Activated CD4-positive, alpha-beta T cell treated with anti-CD3 and anti-CD28 coated beads for 36 hours (primary cell): ENCODE results near the gene EEF2. TPM values are rescaled to one million over a fixed set of nuclear protein-coding genes. Genes with fewer than 3 reads are reported as not detected.

ENCODE experiments used
- ATAC-seq: fragments of 200-7000 bp; cut with Tn5 transposase; one replicate; pipeline ENCODE4 v1.10.0; 2021; ENCODE audit warnings: mild to moderate bottlenecking, moderate library complexity
- CTCF ChIA-PET: fragments of 350-600 bp; sonication (Branson Sonifier 250); formaldehyde crosslinking; loops from one replicate; lab custom pipeline; 2021; ENCODE audit warnings: antibody characterized with exemption; lab: Charles Lee
- POLR2A ChIA-PET: fragments of 350-600 bp; sonication (Branson Sonifier 250); formaldehyde crosslinking; loops from one replicate; lab custom pipeline; 2021; ENCODE audit warnings: antibody characterized with exemption, inconsistent platforms; lab: Charles Lee
- DNase-seq: peaks from one replicate; pipeline ENCODE4 v3.0.0-alpha.2; 2020
- H3K27ac Mint-ChIP-seq: one replicate; pipeline ENCODE4 v1.8.0; 2021; ENCODE audit warnings: mixed read lengths
- H3K27me3 Mint-ChIP-seq: one replicate; pipeline ENCODE4 v1.8.0; 2021; ENCODE audit warnings: mixed read lengths
- H3K36me3 Mint-ChIP-seq: one replicate; pipeline ENCODE4 v1.8.0; 2021; ENCODE audit warnings: low read depth, mixed read lengths
- H3K4me1 Mint-ChIP-seq: one replicate; pipeline ENCODE4 v1.8.0; 2021; ENCODE audit warnings: mixed read lengths
- H3K4me3 Mint-ChIP-seq: one replicate; pipeline ENCODE4 v1.8.0; 2021; ENCODE audit warnings: mild to moderate bottlenecking, moderate library complexity, mixed read lengths
- H3K9me3 Mint-ChIP-seq: one replicate; pipeline ENCODE4 v1.8.0; 2021; ENCODE audit warnings: low read depth, mixed read lengths
- intact Hi-C, 2 experiments: fragments of 100-400 bp; cut with DNase I in 1 of 2; cut with micrococcal nuclease in 1 of 2; formaldehyde crosslinking; loops; one replicate each; pipeline versions ENCODE4 v1.14.2 to v1.15.1; 2022 to 2024; cut with DNase I, micrococcal nuclease
- total RNA-seq, 2 experiments: library from RNA; stranded (reverse); gene quantifications; one replicate each; pipeline ENCODE4 v1.2.3, GENCODE V29; 2021

Gene EEF2
- total RNA-seq, 2 experiments from 2014 or later: 3,116 to 3,255 TPM

DNA sequence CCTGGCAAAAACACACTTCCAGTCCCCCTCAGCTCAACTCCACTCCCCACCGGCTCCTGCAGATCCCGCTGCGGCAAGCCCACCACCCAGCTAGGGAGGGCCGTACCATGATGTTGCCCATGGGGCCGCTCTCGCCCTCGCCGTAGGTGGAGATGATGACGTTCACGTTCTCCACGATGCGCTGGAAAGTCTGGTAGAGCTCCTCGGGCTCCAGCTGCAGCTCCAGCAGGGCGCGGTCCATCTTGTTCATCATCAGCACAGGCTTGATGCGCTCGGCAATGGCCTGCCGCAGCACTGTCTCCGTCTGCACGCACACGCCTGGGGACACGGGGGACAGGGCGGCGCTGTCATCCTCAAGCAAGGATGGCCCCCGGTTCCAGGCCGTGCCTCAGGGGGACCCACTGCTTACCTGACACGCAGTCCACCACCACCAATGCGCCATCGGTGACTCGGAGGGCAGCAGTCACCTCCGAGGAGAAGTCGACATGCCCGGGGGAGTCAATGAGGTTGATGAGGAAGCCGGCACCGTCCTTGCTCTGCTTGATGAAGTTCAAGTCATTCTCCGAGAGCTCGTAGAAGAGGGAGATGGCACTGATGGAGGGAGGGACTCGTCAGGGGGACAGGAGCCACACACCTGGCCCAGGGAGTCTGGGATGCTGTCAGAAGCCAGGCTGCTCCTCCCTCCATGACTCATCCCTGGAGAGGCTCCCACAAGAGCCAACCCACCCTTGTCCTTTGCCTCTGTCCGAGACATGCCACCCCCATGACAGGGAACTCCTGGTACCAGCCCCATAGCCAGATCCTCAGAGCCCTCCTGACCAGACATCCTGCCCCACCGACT, 2.3 kb downstream of the EEF2 start:
- Mint-ChIP-seq H3K9me3 (no peaks in the 10 kb centered on the region), H3K4me3 (peak overlapping the region; percentile 87), H3K36me3 (peaks cover 66% of the 10 kb centered on the region), H3K4me1 (peaks cover 62% of the 10 kb centered on the region), H3K27ac (peak overlapping the region; percentile 94), H3K27me3 (no peaks in the 10 kb centered on the region)
- ChIA-PET CTCF (interaction anchor here (0.6 kb wide), 1 partner anchor 466 kb away, joined by 3 read pairs; no protein-coding TSS in a partner anchor), POLR2A (interaction anchor here (1.9 to 2.8 kb wide), 3 partner anchors 7 to 12 kb away, joined by 17 to 30 read pairs (median 25); partner anchors contain the start of gene DAPK3)
- ATAC-seq: no peak
- peak; percentile 34 for DNase-seq
- intact Hi-C loops: loop anchor here in 1 of 2 experiments (2.0 to 10.0 kb wide), 2 partner anchors 420 to 1702 kb away; partner anchors contain the start of genes CHAF1A, HSD11B1L and MICOS13

DNA sequence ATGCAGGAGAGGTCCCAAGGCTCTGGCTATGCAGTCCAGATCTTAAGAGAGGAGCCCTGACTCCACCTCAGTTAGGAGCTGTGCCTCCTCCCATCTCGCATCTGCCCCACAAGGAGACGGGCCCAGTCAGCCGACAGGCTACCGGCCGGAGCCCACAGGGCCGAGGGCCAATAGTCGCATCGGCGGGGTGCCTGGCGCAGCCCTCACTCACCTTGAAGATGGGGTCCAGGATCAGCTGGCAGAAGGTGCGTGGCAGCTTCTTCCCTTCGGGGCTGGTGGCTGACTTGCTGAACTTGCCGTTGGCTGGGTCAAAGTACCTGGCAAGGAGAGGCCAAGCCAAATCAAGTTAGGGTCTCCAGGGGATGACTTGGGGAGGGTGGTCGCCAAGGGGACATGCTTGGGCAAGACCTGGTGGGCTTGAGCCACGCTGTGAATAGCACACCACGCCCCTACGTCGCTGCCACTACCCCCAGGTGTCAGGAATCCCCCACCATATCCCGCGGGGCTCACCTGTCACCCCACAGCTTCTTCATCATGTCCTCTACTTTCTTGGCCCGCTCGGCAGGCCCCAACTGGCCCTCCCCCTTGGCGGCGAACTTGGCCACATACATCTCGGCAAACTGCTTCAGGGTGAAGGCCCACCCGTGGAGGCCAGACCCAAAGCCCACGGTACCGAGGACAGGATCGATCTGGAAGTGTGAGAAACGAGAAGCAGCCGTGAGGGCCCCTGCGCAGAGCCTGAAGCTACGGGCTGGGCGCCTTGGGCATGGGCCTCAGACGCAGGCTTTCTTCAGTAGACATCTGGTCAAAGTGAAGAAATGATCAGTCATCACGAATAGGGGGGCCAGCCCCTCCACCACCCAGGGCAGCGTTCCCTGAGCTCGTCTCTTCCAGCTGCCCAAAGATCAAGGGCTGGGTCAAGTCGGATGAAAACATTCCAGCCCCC, 3.3 kb downstream of the EEF2 start:
- ATAC-seq (no peak), DNase-seq (no peak)
- intact Hi-C loops: loop anchor here in 1 of 2 experiments (2.0 to 10.0 kb wide), 2 partner anchors 421 to 1703 kb away; partner anchors contain the start of genes CHAF1A, HSD11B1L and MICOS13
- Mint-ChIP-seq H3K4me1 (peaks cover 58% of the 10 kb centered on the region), H3K27me3 (no peaks in the 10 kb centered on the region), H3K36me3 (peaks cover 75% of the 10 kb centered on the region), H3K27ac (peak overlapping the region; percentile 94), H3K4me3 (peak overlapping the region; percentile 87), H3K9me3 (no peaks in the 10 kb centered on the region)
- CTCF ChIA-PET: interaction anchor here (0.6 kb wide), 1 partner anchor 465 kb away, joined by 3 read pairs; no protein-coding TSS in a partner anchor
- POLR2A ChIA-PET: interaction anchor here (1.9 kb wide), 1 partner anchor 10 kb away, joined by 17 read pairs; the partner anchor contains the start of gene DAPK3

DNA sequence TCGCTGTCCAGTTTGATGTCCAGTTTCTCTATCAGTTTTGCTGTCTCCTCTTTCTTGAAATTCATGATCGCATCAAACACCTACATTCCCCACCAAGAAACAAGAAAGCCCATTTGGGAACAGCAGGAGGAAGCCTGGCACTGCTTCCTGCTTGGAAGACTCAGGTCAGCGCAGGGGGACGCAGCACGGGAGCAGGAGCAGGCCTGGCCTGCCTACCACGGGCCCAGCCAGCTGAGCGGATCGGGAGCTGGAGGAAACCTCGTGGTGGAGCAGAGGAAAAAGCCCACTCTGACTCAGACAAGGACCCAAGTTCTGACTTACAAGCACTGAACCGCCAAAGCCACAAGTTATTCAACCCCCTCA, 3.9 kb downstream of the EEF2 start:
- peak overlapping the region; percentile 2 for H3K4me3 Mint-ChIP-seq
- DNase-seq (no peak), ATAC-seq (no peak)
- ChIA-PET CTCF (no interaction called here), POLR2A (interaction anchor here (1.9 to 2.5 kb wide), 2 partner anchors 10 kb away, joined by 10 to 17 read pairs; partner anchors contain the start of gene DAPK3)
- peak overlapping the region; percentile 29 for H3K27ac Mint-ChIP-seq
- H3K36me3 Mint-ChIP-seq: peaks cover 80% of the 10 kb centered on the region
- intact Hi-C loops: loop anchor here in 1 of 2 experiments (10.0 kb wide), 1 partner anchor 1703 kb away; the partner anchor contains the start of genes HSD11B1L and MICOS13
- no peaks in the 10 kb centered on the region for H3K27me3 Mint-ChIP-seq
- H3K4me1 Mint-ChIP-seq: peaks cover 52% of the 10 kb centered on the region
- no peaks in the 10 kb centered on the region for H3K9me3 Mint-ChIP-seq

DNA sequence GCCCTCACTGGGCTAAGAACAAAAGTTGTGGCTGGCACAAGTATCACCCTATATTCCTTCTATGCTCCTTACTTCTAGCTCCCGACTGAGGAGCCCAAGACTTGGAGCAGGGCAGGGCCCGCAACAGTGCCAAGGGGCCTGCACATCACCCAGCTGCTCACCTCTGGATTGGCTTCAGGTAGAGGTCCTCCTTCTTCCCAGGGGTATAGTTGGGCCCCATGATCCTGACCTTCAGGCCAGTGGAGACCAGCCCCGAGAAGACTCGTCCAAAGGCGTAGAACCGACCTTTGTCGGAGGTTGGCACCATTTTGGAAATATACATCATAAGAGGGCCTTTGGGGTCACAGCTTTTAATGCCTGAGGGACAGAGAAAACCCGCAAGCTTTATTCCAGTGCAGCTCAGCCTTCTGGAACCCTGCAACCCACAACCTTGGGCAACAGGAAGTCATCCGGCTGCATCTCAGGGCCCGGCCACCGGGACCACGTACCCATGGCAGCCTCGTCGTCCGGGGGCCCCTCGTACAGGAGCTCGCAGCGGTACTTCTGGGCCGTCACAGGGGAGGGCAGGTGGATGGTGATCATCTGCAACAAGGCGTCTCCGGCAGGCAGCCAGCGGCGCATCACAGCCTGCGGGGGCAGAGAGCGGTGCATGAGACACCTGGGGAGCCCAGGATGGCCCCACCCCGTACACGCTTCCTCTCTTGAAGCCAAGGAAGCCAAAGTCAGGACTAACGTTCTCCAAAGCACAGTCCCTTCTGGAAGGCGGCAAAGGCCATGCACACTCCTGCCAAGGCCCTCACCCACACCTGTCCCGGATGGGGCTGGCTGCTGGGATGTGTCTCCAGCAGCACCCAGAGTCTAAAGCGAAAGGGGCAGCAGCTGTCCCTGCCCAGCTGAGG, 4.7 kb downstream of the EEF2 start:
- H3K27me3 Mint-ChIP-seq: no peaks in the 10 kb centered on the region
- peaks cover 88% of the 10 kb centered on the region for H3K36me3 Mint-ChIP-seq
- intact Hi-C loops: loop anchor here in 1 of 2 experiments (10.0 kb wide), 1 partner anchor 1704 kb away; the partner anchor contains the start of genes HSD11B1L and MICOS13
- peaks cover 48% of the 10 kb centered on the region for H3K4me1 Mint-ChIP-seq
- no peak overlapping the region for H3K4me3 Mint-ChIP-seq
- DNase-seq: no peak
- H3K9me3 Mint-ChIP-seq: no peaks in the 10 kb centered on the region
- ChIA-PET POLR2A (interaction anchor here (2.5 kb wide), 1 partner anchor 9 kb away, joined by 10 read pairs; the partner anchor contains the start of gene DAPK3), CTCF (no interaction called here)
- H3K27ac Mint-ChIP-seq: no peak overlapping the region
- no peak for ATAC-seq

DNA sequence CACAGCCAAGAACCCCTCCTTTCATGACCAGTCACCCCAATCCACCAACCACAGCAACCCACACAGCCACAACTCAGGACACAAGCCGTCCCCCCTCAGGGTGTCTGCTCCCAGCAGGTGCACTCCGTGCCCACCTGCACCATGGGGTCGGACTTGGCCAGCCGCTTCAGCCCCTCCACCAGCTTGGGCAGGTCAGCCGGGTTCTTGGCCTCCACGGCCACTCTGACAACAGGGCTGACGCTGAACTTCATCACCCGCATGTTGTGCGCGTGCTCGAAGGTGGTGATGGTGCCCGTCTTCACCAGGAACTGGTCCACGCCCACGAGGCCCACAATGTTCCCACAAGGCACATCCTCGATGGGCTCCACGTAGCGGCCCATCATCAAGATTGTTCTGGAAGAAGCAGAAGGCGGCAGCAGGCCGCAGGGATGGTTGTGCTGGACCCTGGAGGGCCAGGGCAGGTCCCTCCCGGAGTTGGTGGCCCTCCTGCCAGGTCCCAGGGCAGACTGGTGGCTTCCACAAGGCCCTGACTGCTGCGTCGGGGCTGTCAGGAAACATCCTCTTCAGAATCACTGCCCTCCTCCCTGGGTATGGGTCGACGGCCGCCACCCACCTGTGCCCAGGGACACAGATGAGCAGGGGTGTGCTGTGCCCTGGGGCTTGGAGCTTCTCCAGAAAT, 5.5 kb downstream of the EEF2 start:
- ATAC-seq: no peak
- H3K27ac Mint-ChIP-seq: no peak overlapping the region

DNA sequence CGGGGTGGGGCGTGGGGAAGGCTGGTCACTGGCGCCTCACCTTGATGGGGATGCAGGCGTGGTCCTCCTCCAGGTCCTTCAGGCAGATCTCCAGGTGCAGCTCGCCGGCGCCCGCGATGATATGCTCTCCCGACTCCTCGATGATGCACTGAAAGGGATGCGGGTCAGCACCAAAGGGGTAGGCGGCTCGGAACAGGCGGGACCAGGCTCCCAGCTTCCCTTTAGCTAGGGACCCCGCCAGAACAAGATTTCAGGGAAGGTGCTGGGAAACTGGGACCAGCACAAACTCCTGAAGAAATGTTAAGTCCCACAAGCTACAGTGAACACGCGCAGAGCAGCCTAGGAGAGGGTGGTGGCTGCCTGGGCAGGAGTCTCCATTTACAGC, 6.0 kb downstream of the EEF2 start:
- ATAC-seq (no peak), DNase-seq (no peak)
- intact Hi-C loops: no loop called here
- peaks cover 82% of the 10 kb centered on the region for H3K36me3 Mint-ChIP-seq
- no peaks in the 10 kb centered on the region for H3K27me3 Mint-ChIP-seq
- CTCF ChIA-PET: no interaction called here
- POLR2A ChIA-PET: interaction anchor here (0.7 to 2.5 kb wide), 4 partner anchors 8 to 439 kb away, joined by 3 to 10 read pairs (median 4); partner anchors contain the start of gene DAPK3
- no peak overlapping the region for H3K27ac Mint-ChIP-seq
- H3K9me3 Mint-ChIP-seq: no peaks in the 10 kb centered on the region
- peaks cover 44% of the 10 kb centered on the region for H3K4me1 Mint-ChIP-seq
- H3K4me3 Mint-ChIP-seq: no peak overlapping the region

More for the DNA sequence above, 5.5 kb downstream of the EEF2 start:
- Mint-ChIP-seq H3K4me3 (no peak overlapping the region), H3K9me3 (no peaks in the 10 kb centered on the region), H3K36me3 (peaks cover 87% of the 10 kb centered on the region), H3K27me3 (no peaks in the 10 kb centered on the region), H3K4me1 (peaks cover 44% of the 10 kb centered on the region)
- intact Hi-C loops: loop anchor here in 1 of 2 experiments (10.0 kb wide), 1 partner anchor 1705 kb away; the partner anchor contains the start of genes HSD11B1L and MICOS13
- ChIA-PET CTCF (no interaction called here), POLR2A (interaction anchor here (0.7 to 2.5 kb wide), 3 partner anchors 8 to 217 kb away, joined by 3 to 10 read pairs (median 4); partner anchors contain the start of gene DAPK3)
- DNase-seq: no peak

DNA sequence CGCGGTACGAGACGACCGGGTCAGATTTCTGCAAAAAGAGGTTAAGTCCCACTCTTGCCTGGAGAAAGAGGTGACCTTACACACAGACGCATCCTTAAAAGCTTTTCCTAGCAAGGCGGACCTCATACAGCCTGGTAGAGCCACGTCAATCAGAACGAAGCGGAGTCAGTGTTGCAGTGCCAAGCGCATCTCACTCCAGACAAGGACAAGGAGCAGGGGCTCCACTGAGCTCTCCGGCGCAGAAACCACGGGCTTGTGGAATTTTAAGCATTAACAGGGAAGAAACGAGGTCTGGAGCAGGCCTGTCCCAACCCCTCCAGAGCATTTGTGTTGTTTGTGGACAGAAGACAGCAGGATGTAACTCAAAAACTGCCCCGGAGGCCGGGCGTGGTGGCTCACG, 7.1 kb downstream of the EEF2 start:
- CTCF ChIA-PET: interaction anchor here (0.7 to 0.9 kb wide), 3 partner anchors 10 to 481 kb away, joined by 3 to 7 read pairs (median 3); no protein-coding TSS in a partner anchor
- ATAC-seq: no peak

DNA sequence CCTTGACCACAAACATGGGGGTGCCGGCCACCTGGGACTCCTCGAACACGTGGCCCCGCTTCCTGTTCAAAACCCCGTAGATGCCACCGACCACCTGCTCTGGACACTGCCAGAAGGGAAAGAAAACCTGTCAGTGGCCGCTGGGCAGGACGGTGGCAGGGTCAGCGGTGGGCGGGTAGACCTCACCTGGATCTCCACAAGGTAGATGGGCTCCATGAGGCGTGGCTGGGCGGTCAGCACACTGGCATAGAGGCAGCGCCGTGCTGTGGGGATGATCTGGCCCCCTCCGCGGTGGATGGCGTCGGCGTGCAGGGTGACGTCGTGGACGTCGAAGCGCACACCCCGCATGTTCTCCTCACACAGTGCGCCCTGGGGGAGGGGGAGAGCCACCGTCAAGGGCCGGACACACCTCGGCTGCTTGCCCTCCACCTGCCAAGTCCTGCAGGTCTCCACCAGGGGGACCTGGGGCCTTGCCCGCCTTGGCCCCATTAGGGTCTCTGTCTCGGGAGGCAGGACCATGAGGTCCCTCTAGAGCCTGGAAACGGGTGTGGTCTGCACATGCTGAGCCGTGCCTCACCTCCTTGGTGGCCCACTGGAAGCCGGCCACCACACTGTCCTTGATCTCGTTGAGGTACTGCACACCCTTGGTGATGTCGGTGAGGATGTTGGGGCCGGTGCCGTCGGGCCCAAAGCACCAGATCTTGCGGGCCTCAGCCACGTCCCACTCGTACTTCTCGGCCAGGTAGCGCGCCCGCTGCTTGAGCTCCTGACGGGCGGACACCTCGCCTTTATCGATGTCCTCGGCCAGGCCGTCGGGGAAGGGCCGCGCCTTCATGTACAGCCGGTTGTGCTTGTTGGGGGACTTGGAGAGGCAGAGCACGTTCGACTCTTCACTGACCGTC, 7.8 kb downstream of the EEF2 start:
- intact Hi-C loops: no loop called here
- POLR2A ChIA-PET: interaction anchor here (1.0 kb wide), 1 partner anchor 10 kb away, joined by 5 read pairs; no protein-coding TSS in a partner anchor
- ATAC-seq: no peak
- no peak overlapping the region for H3K4me3 Mint-ChIP-seq
- peaks cover 27% of the 10 kb centered on the region for H3K4me1 Mint-ChIP-seq
- DNase-seq: no peak
- no peak overlapping the region for H3K27ac Mint-ChIP-seq
- H3K27me3 Mint-ChIP-seq: no peaks in the 10 kb centered on the region
- H3K9me3 Mint-ChIP-seq: no peaks in the 10 kb centered on the region
- CTCF ChIA-PET: interaction anchor here (0.7 to 0.9 kb wide), 2 partner anchors 10 to 333 kb away, joined by 3 to 7 read pairs; no protein-coding TSS in a partner anchor
- H3K36me3 Mint-ChIP-seq: peaks cover 66% of the 10 kb centered on the region

More for the DNA sequence above, 7.1 kb downstream of the EEF2 start:
- H3K27ac Mint-ChIP-seq: no peak overlapping the region
- intact Hi-C loops: no loop called here
- POLR2A ChIA-PET: interaction anchor here (0.7 to 1.0 kb wide), 2 partner anchors 10 to 11 kb away, joined by 3 to 5 read pairs; no protein-coding TSS in a partner anchor
- H3K9me3 Mint-ChIP-seq: no peaks in the 10 kb centered on the region
- H3K27me3 Mint-ChIP-seq: no peaks in the 10 kb centered on the region
- H3K4me3 Mint-ChIP-seq: no peak overlapping the region
- H3K4me1 Mint-ChIP-seq: peaks cover 33% of the 10 kb centered on the region
- DNase-seq: no peak
- H3K36me3 Mint-ChIP-seq: peaks cover 71% of the 10 kb centered on the region
